Measurements from ENCODE around the gene URB2. TPM values are rescaled to one million over a fixed set of nuclear protein-coding genes. Genes with fewer than 3 reads are reported as not detected.

Gene URB2
- total RNA-seq, 2 donors from 2014 or later: 18.6 to 20.3 TPM

- no peak overlapping the region for H3K9ac ChIP-seq (ENCODE audit: extremely low read depth, low read length, poor library complexity, severe bottlenecking)
- Mint-ChIP-seq H3K4me3 (no peak overlapping the region), H3K27ac (no peak overlapping the region), H3K4me1 (peaks cover 17% of the 10 kb centered on the region), H3K27me3 (ENCODE audit: insufficient read depth) (no peaks in the 10 kb centered on the region), H3K9me3 (no peaks in the 10 kb centered on the region), H3K36me3 (ENCODE audit: low read depth) (peaks cover 9% of the 10 kb centered on the region)
- WGBS, 2 experiments (ENCODE audit: insufficient coverage in 1 of 2, insufficient read length in 1 of 2): 89% methylated on average over 9 to 11 of the region's 11 CpGs
- peak; percentile 14 for DNase-seq
- TF ChIP-seq CTCF (conservative IDR thresholded peaks at IDR 0.05): no peak
- H3K27me3 ChIP-seq (ENCODE audit: control insufficient read depth, insufficient read depth, low read length, poor library complexity, severe bottlenecking): no peaks in the 10 kb centered on the region
- H3K27ac ChIP-seq (ENCODE audit: low read depth, low read length): no peak overlapping the region
- peaks cover 17% of the 10 kb centered on the region for H3K36me3 ChIP-seq (ENCODE audit: control insufficient read depth, insufficient read depth, low read length)
- no peaks in the 10 kb centered on the region for H3K4me1 ChIP-seq (ENCODE audit: control insufficient read depth, insufficient read depth, low read length)
- no peak overlapping the region for H3K4me3 ChIP-seq (ENCODE audit: low read length)
- no peaks in the 10 kb centered on the region for H3K9me3 ChIP-seq (ENCODE audit: control insufficient read depth, low read length)
These were observed 8.5 kb upstream of the URB2 start for GRCh38 chr1:229617351-229618100.

GRCh38 chr1:229619002-229619401 is 7.0 kb upstream of the URB2 start:
- Histone ChIP-seq H3K4me3 (ENCODE audit: low read length) (no peak overlapping the region), H3K9ac (ENCODE audit: extremely low read depth, low read length, poor library complexity, severe bottlenecking) (no peak overlapping the region), H3K9me3 (ENCODE audit: control insufficient read depth, low read length) (no peaks in the 10 kb centered on the region), H3K27ac (ENCODE audit: low read depth, low read length) (no peak overlapping the region), H3K27me3 (ENCODE audit: control insufficient read depth, insufficient read depth, low read length, poor library complexity, severe bottlenecking) (no peaks in the 10 kb centered on the region), H3K4me1 (ENCODE audit: control insufficient read depth, insufficient read depth, low read length) (no peaks in the 10 kb centered on the region), H3K36me3 (ENCODE audit: control insufficient read depth, insufficient read depth, low read length) (peaks cover 2% of the 10 kb centered on the region)
- Mint-ChIP-seq H3K27ac (no peak overlapping the region), H3K36me3 (ENCODE audit: low read depth) (peaks cover 3% of the 10 kb centered on the region), H3K27me3 (ENCODE audit: insufficient read depth) (no peaks in the 10 kb centered on the region), H3K4me3 (no peak overlapping the region), H3K4me1 (peaks cover 22% of the 10 kb centered on the region), H3K9me3 (no peaks in the 10 kb centered on the region)
- no peak for DNase-seq
- no peak for TF ChIP-seq CTCF (conservative IDR thresholded peaks at IDR 0.05)

- WGBS, 2 experiments (ENCODE audit: insufficient coverage in 1 of 2, insufficient read length in 1 of 2): 87% methylated on average over 4 to 5 of the region's 5 CpGs
- peak; percentile 57 for DNase-seq
- peaks cover 3% of the 10 kb centered on the region for H3K36me3 Mint-ChIP-seq (ENCODE audit: low read depth)
- Histone ChIP-seq H3K4me3 (ENCODE audit: low read length) (no peak overlapping the region), H3K27me3 (ENCODE audit: control insufficient read depth, insufficient read depth, low read length, poor library complexity, severe bottlenecking) (no peaks in the 10 kb centered on the region), H3K9me3 (ENCODE audit: control insufficient read depth, low read length) (no peaks in the 10 kb centered on the region), H3K9ac (ENCODE audit: extremely low read depth, low read length, poor library complexity, severe bottlenecking) (no peak overlapping the region), H3K4me1 (ENCODE audit: control insufficient read depth, insufficient read depth, low read length) (peaks cover 3% of the 10 kb centered on the region), H3K36me3 (ENCODE audit: control insufficient read depth, insufficient read depth, low read length) (no peaks in the 10 kb centered on the region), H3K27ac (ENCODE audit: low read depth, low read length) (no peak overlapping the region)
- H3K27ac Mint-ChIP-seq: no peak overlapping the region
- peaks cover 18% of the 10 kb centered on the region for H3K4me1 Mint-ChIP-seq
- no peaks in the 10 kb centered on the region for H3K9me3 Mint-ChIP-seq
- TF ChIP-seq CTCF (conservative IDR thresholded peaks at IDR 0.05): no peak
- no peaks in the 10 kb centered on the region for H3K27me3 Mint-ChIP-seq (ENCODE audit: insufficient read depth)
- H3K4me3 Mint-ChIP-seq: no peak overlapping the region
These were observed 6.4 kb upstream of the URB2 start for GRCh38 chr1:229619614-229620013.

Measured in endodermal cell (in vitro differentiated cells).